AG04449 (cell line): Measurements from ENCODE around the gene ACOX1.

Source experiments
- CTCF ChIA-PET: fragments of 350-600 bp; formaldehyde crosslinking; extraction: SDS; loops from one replicate; lab custom pipeline; 2021; ENCODE audit warnings: antibody characterized with exemption; lab: Yijun Ruan, JAX
- POLR2A ChIA-PET: fragments of 400-600, 350-600 bp; formaldehyde crosslinking; extraction: SDS; loops from one replicate; lab custom pipeline; 2020; ENCODE audit warnings: antibody characterized with exemption, inconsistent platforms; lab: Yijun Ruan, JAX
- DNase-seq: peaks from one replicate; pipeline ENCODE4 v3.0.0-alpha.2; 2010; ENCODE audit warnings: low read depth, low spot score
- H3K4me3 ChIP-seq: 2 replicates; pipeline ENCODE4 v1.5.1; 2011; ENCODE audit warnings: low read depth, mild to moderate bottlenecking, control low read depth, low read length
- TF ChIP-seq, protein P1 (sequence below): IDR thresholded peaks from one replicate; pipeline ENCODE4 v1.5.1; 2011; ENCODE audit warnings: mild to moderate bottlenecking, moderate library complexity, low read length, control low read depth, inconsistent platforms; ENCODE audit not compliant: insufficient read depth; ENCODE audit errors: missing control alignments

The ACOX1 gene

DNA sequence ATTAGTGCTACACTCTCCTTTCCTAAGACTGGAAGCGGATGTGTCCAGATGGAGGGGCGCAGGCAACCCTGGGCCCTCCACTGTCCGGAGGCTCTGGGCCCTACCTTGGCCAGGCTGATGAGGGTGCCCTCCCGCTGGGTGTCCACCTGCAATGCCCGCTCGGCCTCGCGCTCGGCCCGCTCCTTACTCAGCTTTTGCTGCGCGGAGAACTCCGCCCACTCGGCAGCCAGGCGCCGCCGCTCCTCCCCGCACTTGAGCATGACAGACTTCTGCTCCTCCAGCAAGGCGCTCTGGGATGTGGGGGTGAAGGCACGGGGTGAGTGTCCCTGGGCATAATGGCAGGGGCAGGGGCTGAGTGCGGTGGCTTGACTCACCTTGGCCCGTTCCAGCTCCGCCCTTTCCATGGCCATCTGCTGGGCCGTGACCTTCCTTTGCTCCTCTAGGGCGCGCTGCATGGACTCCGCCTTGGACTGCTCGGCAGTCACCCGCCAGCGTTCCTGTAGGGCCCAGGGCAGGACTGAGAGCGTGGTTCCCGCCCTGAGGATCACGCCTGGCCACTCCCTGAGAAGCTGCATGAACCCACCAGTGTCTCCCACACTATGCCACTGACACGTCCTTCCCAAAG, 64.2 kb downstream of the ACOX1 start:
- TF ChIP-seq, protein P1, sequence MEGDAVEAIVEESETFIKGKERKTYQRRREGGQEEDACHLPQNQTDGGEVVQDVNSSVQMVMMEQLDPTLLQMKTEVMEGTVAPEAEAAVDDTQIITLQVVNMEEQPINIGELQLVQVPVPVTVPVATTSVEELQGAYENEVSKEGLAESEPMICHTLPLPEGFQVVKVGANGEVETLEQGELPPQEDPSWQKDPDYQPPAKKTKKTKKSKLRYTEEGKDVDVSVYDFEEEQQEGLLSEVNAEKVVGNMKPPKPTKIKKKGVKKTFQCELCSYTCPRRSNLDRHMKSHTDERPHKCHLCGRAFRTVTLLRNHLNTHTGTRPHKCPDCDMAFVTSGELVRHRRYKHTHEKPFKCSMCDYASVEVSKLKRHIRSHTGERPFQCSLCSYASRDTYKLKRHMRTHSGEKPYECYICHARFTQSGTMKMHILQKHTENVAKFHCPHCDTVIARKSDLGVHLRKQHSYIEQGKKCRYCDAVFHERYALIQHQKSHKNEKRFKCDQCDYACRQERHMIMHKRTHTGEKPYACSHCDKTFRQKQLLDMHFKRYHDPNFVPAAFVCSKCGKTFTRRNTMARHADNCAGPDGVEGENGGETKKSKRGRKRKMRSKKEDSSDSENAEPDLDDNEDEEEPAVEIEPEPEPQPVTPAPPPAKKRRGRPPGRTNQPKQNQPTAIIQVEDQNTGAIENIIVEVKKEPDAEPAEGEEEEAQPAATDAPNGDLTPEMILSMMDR, result no peak
- DNase-seq, result no peak
- ChIA-PET CTCF (interaction anchor here (6.3 kb wide), 1 partner anchor 10 kb away, joined by 30 read pairs; the partner anchor contains the start of gene MRPL38), POLR2A (interaction anchor here (1.1 kb wide), 1 partner anchor 10 kb away, joined by 4 read pairs; the partner anchor contains the start of gene MRPL38)
- no peak overlapping the region for H3K4me3 ChIP-seq

DNA sequence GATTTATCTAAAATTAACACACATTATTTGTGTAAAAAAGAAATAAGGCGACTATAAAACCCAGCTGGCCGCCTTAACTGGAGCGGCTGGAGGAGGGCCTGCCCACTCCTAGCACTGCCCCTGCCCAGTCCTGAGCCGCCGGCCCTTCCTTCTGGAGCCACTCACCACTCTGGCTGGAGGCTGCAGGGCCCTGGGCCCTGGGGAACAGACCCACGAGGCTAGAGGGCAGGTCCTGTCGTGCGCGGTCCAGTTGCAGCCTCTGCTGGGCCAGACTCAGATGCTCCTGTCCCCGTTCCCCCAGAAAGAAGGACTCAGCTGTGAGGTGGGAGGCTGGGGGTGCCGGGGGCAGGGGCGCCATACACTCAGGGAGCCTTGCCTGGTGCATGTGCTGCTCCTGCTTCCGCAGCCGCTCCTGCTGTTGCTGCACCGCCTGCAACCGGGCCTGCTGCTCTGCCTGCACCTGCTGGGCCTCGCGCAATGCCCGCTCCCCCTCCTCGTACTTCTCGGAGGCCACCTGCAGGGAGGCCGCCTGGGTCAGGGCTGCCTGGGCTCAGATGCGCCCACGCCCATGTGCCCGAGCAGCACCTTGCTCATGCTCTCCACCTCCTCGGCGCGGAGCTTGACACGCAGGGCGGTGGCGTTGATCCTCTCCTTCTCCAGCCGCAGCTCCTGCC, 65.3 kb downstream of the ACOX1 start:
- TF ChIP-seq, protein P1, result no peak
- POLR2A ChIA-PET, result no interaction called here

DNA sequence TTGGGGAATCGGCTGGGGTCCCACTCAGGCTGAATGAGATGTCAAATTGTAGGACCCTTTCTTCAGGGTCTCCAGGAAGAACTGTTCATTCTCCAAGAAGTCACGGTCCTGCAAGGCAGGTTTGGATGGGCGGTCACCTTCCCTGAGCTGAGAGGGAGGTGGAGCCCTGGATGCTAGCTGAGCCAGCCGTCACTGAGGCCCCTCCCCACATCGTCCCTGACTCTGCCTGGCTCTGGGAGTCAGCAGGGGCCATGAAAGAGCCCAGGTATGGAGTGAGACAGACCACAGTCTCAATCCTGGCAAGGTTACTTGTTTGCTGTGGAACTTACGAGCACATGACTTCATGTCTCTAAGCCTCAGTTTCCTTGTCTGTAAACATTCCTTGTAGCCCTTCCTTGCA, 68.3 kb downstream of the ACOX1 start:
- no peak for DNase-seq
- H3K4me3 ChIP-seq, result no peak overlapping the region
- ChIA-PET POLR2A (interaction anchor here (0.9 kb wide), 1 partner anchor 68 kb away, joined by 3 read pairs; the partner anchor contains the start of genes ACOX1 and TEN1), CTCF (interaction anchor here (0.8 to 10.7 kb wide), 6 partner anchors 12 to 211 kb away, joined by 3 to 276 read pairs (median 4); partner anchors contain the start of genes CDK3 and TRIM65)
- TF ChIP-seq, protein P1, result no peak

More for the DNA sequence above, 65.3 kb downstream of the ACOX1 start:
- no peak overlapping the region for H3K4me3 ChIP-seq
- CTCF ChIA-PET, result interaction anchor here (1.3 kb wide), 1 partner anchor 8 kb away, joined by 4 read pairs; no protein-coding TSS in a partner anchor
- DNase-seq, result no peak

DNA sequence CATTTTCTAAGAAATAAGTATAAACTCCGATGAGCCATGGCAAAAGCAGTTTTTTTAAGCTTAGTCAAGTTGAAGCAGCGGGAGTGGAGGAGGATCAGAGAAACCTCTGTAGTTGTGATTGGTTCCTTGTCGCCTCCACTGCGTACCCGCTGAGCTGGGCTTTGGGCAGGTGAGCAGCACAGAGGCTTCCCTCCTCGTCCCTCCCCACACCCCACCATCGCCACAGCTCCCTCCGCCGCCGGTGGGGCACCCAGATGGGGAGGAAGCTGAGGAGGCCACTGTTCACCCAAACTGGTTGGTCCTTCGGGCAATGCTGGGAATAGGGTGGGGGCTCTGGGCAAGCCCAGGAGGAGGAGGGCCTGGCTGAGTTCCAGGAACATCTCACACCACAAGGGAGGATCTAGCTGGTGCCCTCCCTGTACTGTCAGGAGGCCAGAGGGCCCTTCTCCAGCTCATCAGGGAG, 69.1 kb downstream of the ACOX1 start:
- H3K4me3 ChIP-seq, result no peak overlapping the region
- POLR2A ChIA-PET, result interaction anchor here (0.9 kb wide), 1 partner anchor 69 kb away, joined by 3 read pairs; the partner anchor contains the start of genes ACOX1 and TEN1
- TF ChIP-seq, protein P1, result no peak
- CTCF ChIA-PET, result interaction anchor here (0.8 to 10.7 kb wide), 9 partner anchors 9 to 370 kb away, joined by 3 to 276 read pairs (median 4); partner anchors contain the start of genes CDK3 and TRIM65
- DNase-seq, result no peak

DNA sequence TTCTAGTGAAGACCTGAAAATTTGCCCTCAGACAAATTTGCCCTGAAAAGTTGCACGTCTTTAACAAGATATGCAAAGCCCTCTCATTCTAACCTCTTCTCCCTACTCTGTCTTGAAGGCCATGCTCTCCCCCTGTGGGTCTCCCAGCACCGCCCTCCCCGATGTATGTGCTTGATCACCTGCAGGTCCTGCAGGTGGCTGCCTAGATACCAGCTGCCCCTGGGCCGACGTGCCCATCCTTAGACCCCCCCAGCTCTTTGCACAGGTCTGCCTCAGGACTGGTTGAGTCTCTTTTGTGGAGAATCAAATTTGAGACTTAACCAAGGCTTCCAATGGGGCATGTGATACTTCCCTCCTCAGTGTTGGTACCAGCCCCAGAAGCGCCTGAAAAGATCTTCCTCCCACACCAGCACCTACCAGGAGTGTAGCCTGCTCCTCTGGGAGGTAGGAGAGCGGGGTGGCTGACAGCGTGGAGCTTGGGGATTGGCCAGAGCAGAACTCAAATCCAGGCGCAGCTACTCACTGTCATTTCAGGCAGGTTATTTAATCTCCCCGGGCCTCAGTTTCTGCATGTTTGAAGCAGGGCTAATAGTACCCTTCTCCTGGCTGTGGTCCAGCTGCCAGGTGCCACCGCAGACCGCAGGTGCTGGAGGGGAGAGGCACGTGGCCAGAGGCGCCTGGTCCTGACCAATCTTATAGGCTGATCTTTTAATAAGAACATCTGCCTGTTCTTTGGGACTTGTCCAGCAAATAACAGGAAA, 69.7 kb downstream of the ACOX1 start:
- DNase-seq, result no peak
- ChIA-PET POLR2A (no interaction called here), CTCF (interaction anchor here (0.9 to 10.7 kb wide), 8 partner anchors 9 to 370 kb away, joined by 3 to 276 read pairs (median 4); partner anchors contain the start of genes CDK3 and TRIM65)
- H3K4me3 ChIP-seq, result no peak overlapping the region
- TF ChIP-seq, protein P1, result no peak
